Testis (tissue), 3 donors: Measurements from ENCODE around the gene C4orf50. TPM values are rescaled to one million over a fixed set of nuclear protein-coding genes. Genes with fewer than 3 reads are reported as not detected.

Experiments
- DNase-seq: peaks from one replicate; pipeline ENCODE4 v3.0.0-alpha.2; 2019
- H3K27ac ChIP-seq, 2 donors: fragments of 200-600 bp; sonication (generic); one replicate each; pipeline ENCODE4 v1.5.1; 2019
- H3K27me3 ChIP-seq: fragments of 200-600 bp; sonication (generic); one replicate; pipeline ENCODE4 v1.5.1; 2019
- H3K36me3 ChIP-seq: fragments of 200-600 bp; sonication (generic); one replicate; pipeline ENCODE4 v1.5.1; 2017; ENCODE audit warnings: low read depth; ENCODE audit errors: missing control alignments
- H3K4me1 ChIP-seq: fragments of 200-600 bp; sonication (generic); one replicate; pipeline ENCODE4 v1.5.1; 2019
- H3K4me3 ChIP-seq, 2 donors: fragments of 200-600 bp; sonication (generic); one replicate each; pipeline ENCODE4 v1.5.1; 2017 to 2019
- H3K9me3 ChIP-seq: fragments of 200-600 bp; sonication (generic); one replicate; pipeline ENCODE4 v1.5.1; 2017
- CTCF ChIP-seq, 3 experiments: fragments of 450-650 bp in 2 of 3; fragments of 200-600 bp in 1 of 3; sonication (generic) in 1 of 3; IDR thresholded peaks; one replicate each; pipeline ENCODE4 v1.5.1; 2016 to 2019; ENCODE audit warnings: antibody characterized with exemption in 3 of 3, mild to moderate bottlenecking in 2 of 3, moderate library complexity in 1 of 3
- POLR2A ChIP-seq: fragments of 450-650 bp; IDR thresholded peaks from one replicate; pipeline ENCODE4 v1.6.1; 2017; ENCODE audit warnings: antibody characterized with exemption, mild to moderate bottlenecking, moderate library complexity
- WGBS, 2 donors: methylation state at CpG; one replicate each; pipeline ENCODE4 v1.1.5; 2018; 5-methylcytosine and 5-hydroxymethylcytosine counted together
- intact Hi-C: fragments of 100-400 bp; cut with DNase I; formaldehyde crosslinking; loops from one replicate; pipeline ENCODE4 v1.15.1; 2023; ENCODE audit warnings: low total_unique reads
- polyA plus RNA-seq: library from polyadenylated mRNA; stranded (reverse); fragments of 350-450 nt; fragmentation: Illumina TruSeq; extraction: RNeasy Lipid Tissue Mini Kit (QIAGEN cat#74804); gene quantifications from one replicate; pipeline ENCODE4 v1.2.3, GENCODE V29; 2014; ENCODE audit warnings: low read depth, low replicate concordance; ENCODE audit not compliant: insufficient read depth
- total RNA-seq, 2 donors: library from RNA; depleted of rRNA; stranded (reverse); fragments of >200 nt; gene quantifications; one replicate each; pipeline ENCODE4 v1.2.3, GENCODE V29; 2016

Gene C4orf50
- total and polyA plus RNA-seq, 3 donors from 2014 or later = 1.1 to 2.7 (median 1.8) TPM

GRCh38 chr4:6020613-6021012 lies 2.4 kb upstream of the C4orf50 start:
- Histone ChIP-seq H3K27me3 (no peaks in the 10 kb centered on the region), H3K4me1 (peaks cover 9% of the 10 kb centered on the region), H3K27ac (no peak overlapping the region), H3K36me3 (no peaks in the 10 kb centered on the region), H3K9me3 (no peaks in the 10 kb centered on the region), H3K4me3 (no peak overlapping the region)
- no peak for DNase-seq
- TF ChIP-seq CTCF (IDR thresholded peaks at IDR 0.05) (no peak), POLR2A (no peak)
- intact Hi-C loops = no loop called here
- 88 to 90% methylated on average over 8 of the region's 8 CpGs for whole genome bisulfite sequencing, 2 donors

GRCh38 chr4:6019316-6020263 lies 1.4 kb upstream of the C4orf50 start:
- DNase-seq = peak; percentile 73
- H3K27ac ChIP-seq = no peak overlapping the region
- no peaks in the 10 kb centered on the region for H3K27me3 ChIP-seq
- intact Hi-C loops = no loop called here
- peaks cover 9% of the 10 kb centered on the region for H3K4me1 ChIP-seq
- TF ChIP-seq POLR2A (no peak), CTCF (IDR thresholded peaks at IDR 0.05) (peak in 2 of 3 experiments; percentile 74 to 90)
- no peaks in the 10 kb centered on the region for H3K36me3 ChIP-seq
- H3K4me3 ChIP-seq = no peak overlapping the region
- WGBS, 2 donors = 34 to 42% methylated on average over 22 of the region's 22 CpGs
- H3K9me3 ChIP-seq = no peaks in the 10 kb centered on the region

- Histone ChIP-seq H3K27ac (no peak overlapping the region), H3K9me3 (no peaks in the 10 kb centered on the region), H3K4me3 (no peak overlapping the region), H3K36me3 (no peaks in the 10 kb centered on the region), H3K4me1 (peaks cover 5% of the 10 kb centered on the region), H3K27me3 (no peaks in the 10 kb centered on the region)
- TF ChIP-seq POLR2A = no peak
- TF ChIP-seq CTCF (IDR thresholded peaks at IDR 0.05) = no peak
- 92 to 97% methylated on average over 11 of the region's 11 CpGs for WGBS, 2 donors
- intact Hi-C loops = no loop called here
- no peak for DNase-seq
These were observed 431 bp downstream of the C4orf50 start for GRCh38 chr4:6017800-6018199.

GRCh38 chr4:6017030-6017429 lies 1.2 kb downstream of the C4orf50 start:
- no peak for TF ChIP-seq POLR2A
- no peak for TF ChIP-seq CTCF (IDR thresholded peaks at IDR 0.05)
- intact Hi-C loops = no loop called here
- Histone ChIP-seq H3K27me3 (no peaks in the 10 kb centered on the region), H3K4me1 (no peaks in the 10 kb centered on the region), H3K4me3 (no peak overlapping the region), H3K36me3 (no peaks in the 10 kb centered on the region), H3K27ac (no peak overlapping the region), H3K9me3 (no peaks in the 10 kb centered on the region)
- DNase-seq = no peak
- 80 to 83% methylated on average over 10 of the region's 10 CpGs for WGBS, 2 donors
